ENCODE results near the gene HSD11B1L.

The HSD11B1L gene

GRCh38 chr19:5680437-5681368 lies at the start of gene HSD11B1L, which contains the start of gene MICOS13:
Gene HSD11B1L (plus strand): TSS chr19:5681027. CDS start chr19:5684833, 3,806 bp downstream.
Gene MICOS13 (minus strand): TSS chr19:5680516. CDS start chr19:5680486, 30 bp downstream.
- peak; percentile 98 for DNase-seq

GRCh38 chr19:5631567-5632240 lies 49.1 kb upstream of the HSD11B1L start:
- DNase-seq, result no peak

- no peak for DNase-seq
Observed at GRCh38 chr19:5632241-5632612, 48.6 kb upstream of the HSD11B1L start.

GRCh38 chr19:5632657-5633056 lies 48.2 kb upstream of the HSD11B1L start:
- no peak for DNase-seq

GRCh38 chr19:5635427-5635826 lies 45.4 kb upstream of the HSD11B1L start:
- no peak for DNase-seq

GRCh38 chr19:5637971-5638370 lies 42.9 kb upstream of the HSD11B1L start:
- DNase-seq, result no peak

GRCh38 chr19:5641171-5641570 lies 39.7 kb upstream of the HSD11B1L start:
- peak; percentile 0 for DNase-seq

GRCh38 chr19:5642204-5642603 lies 38.6 kb upstream of the HSD11B1L start:
- DNase-seq, result peak; percentile 4

- no peak for DNase-seq
Observed at GRCh38 chr19:5643060-5643459, 37.8 kb upstream of the HSD11B1L start.

GRCh38 chr19:5644037-5644436 lies 36.8 kb upstream of the HSD11B1L start:
- DNase-seq, result no peak

GRCh38 chr19:5645409-5645808 lies 35.4 kb upstream of the HSD11B1L start:
- DNase-seq, result peak; percentile 4

- no peak for DNase-seq
Observed at GRCh38 chr19:5646703-5647102, 34.1 kb upstream of the HSD11B1L start.

- no peak for DNase-seq
Observed at GRCh38 chr19:5648464-5648863, 32.4 kb upstream of the HSD11B1L start.

GRCh38 chr19:5651361-5651760 lies 29.5 kb upstream of the HSD11B1L start:
- DNase-seq, result no peak

- no peak for DNase-seq
Observed at GRCh38 chr19:5652261-5652660, 28.6 kb upstream of the HSD11B1L start.

GRCh38 chr19:5654931-5655330 lies 25.9 kb upstream of the HSD11B1L start:
- no peak for DNase-seq

- DNase-seq, result no peak
Observed at GRCh38 chr19:5655412-5655811, 25.4 kb upstream of the HSD11B1L start.

GRCh38 chr19:5661483-5661882 lies 19.3 kb upstream of the HSD11B1L start:
- no peak for DNase-seq

GRCh38 chr19:5663904-5664303 lies 16.9 kb upstream of the HSD11B1L start:
- no peak for DNase-seq

GRCh38 chr19:5664515-5664914 lies 16.3 kb upstream of the HSD11B1L start:
- no peak for DNase-seq

- DNase-seq, result no peak
Observed at GRCh38 chr19:5665781-5666513, 14.9 kb upstream of the HSD11B1L start.

GRCh38 chr19:5666921-5667610 lies 13.8 kb upstream of the HSD11B1L start:
- no peak for DNase-seq
